Ascending aorta (tissue), 2 donors: Measurements from ENCODE around the gene IL22RA1. TPM values are rescaled to one million over a fixed set of nuclear protein-coding genes. Genes with fewer than 3 reads are reported as not detected.

Source experiments
- DNase-seq, 2 donors: peaks; one replicate each; pipeline ENCODE4 v3.0.0-alpha.2; 2019; ENCODE audit warnings: low spot score in 2 of 2
- H3K27ac ChIP-seq, 2 donors: fragments of 200-600 bp; sonication (generic); one replicate each; pipeline ENCODE4 v1.5.1; 2016 to 2017; ENCODE audit warnings: mild to moderate bottlenecking in 1 of 2
- H3K27me3 ChIP-seq: fragments of 200-600 bp; sonication (generic); one replicate; pipeline ENCODE4 v1.5.1; 2017
- H3K36me3 ChIP-seq, 2 donors: fragments of 200-600 bp; sonication (generic); one replicate each; pipeline ENCODE4 v1.5.1; 2016
- H3K4me1 ChIP-seq, 2 donors: fragments of 200-600 bp; sonication (generic); one replicate each; pipeline ENCODE4 v1.5.1; 2016 to 2017; ENCODE audit warnings: mild to moderate bottlenecking in 1 of 2
- H3K4me3 ChIP-seq, 2 donors: fragments of 200-600 bp; sonication (generic); one replicate each; pipeline ENCODE4 v1.5.1; 2016 to 2017; ENCODE audit warnings: mild to moderate bottlenecking in 1 of 2
- H3K9me3 ChIP-seq, 2 donors: fragments of 200-600 bp; sonication (generic); one replicate each; pipeline ENCODE4 v1.5.1; 2016
- intact Hi-C: fragments of 100-400 bp; cut with DNase I; formaldehyde crosslinking; loops from one replicate; pipeline ENCODE4 v1.15.1; 2023
- total RNA-seq: library from RNA; depleted of rRNA; stranded (reverse); fragments of >200 nt; gene quantifications from one replicate; pipeline ENCODE4 v1.1.0, GENCODE V29; 2016
- TF ChIP-seq, protein P1 (sequence below), 3 experiments: fragments of 200-600 bp in 2 of 3; fragments of 450-650 bp in 1 of 3; sonication (generic) in 2 of 3; IDR thresholded peaks; one replicate each; pipeline ENCODE4 v1.5.1; 2016 to 2019; ENCODE audit warnings: antibody characterized with exemption in 3 of 3, mild to moderate bottlenecking in 1 of 3, moderate library complexity in 1 of 3

IL22RA1 gene
- total RNA-seq, 1 donor from 2014 or later, result not detected

DNA sequence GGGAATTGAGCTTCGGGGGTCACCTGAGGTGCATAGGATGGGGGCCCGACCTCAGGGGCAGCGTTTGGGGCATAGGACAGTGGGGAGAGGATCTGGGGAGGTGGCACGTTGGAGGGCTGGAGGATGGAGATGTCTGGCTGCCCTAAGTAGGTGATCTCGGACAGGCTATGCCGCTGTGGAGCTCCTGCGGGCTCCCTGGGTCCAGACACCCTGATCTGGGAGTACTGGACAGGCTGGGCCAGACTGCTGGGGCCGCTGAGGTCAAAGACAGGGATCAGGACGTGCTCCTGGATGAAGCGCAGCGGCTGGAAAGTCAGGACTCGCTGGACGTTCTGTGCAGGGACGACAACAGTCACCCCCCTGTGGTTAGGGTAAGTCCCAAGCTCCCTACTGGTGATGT, 21.5 kb downstream of the IL22RA1 start:
- DNase-seq, result no peak
- intact Hi-C loops, result no loop called here
- peaks cover 0 to 4% of the 10 kb centered on the region in 2 donors for H3K4me1 ChIP-seq
- no peaks in the 10 kb centered on the region for H3K27me3 ChIP-seq
- H3K4me3 ChIP-seq, result no peak overlapping the region
- H3K27ac ChIP-seq, result no peak overlapping the region
- TF ChIP-seq, protein P1, sequence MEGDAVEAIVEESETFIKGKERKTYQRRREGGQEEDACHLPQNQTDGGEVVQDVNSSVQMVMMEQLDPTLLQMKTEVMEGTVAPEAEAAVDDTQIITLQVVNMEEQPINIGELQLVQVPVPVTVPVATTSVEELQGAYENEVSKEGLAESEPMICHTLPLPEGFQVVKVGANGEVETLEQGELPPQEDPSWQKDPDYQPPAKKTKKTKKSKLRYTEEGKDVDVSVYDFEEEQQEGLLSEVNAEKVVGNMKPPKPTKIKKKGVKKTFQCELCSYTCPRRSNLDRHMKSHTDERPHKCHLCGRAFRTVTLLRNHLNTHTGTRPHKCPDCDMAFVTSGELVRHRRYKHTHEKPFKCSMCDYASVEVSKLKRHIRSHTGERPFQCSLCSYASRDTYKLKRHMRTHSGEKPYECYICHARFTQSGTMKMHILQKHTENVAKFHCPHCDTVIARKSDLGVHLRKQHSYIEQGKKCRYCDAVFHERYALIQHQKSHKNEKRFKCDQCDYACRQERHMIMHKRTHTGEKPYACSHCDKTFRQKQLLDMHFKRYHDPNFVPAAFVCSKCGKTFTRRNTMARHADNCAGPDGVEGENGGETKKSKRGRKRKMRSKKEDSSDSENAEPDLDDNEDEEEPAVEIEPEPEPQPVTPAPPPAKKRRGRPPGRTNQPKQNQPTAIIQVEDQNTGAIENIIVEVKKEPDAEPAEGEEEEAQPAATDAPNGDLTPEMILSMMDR (IDR thresholded peaks at IDR 0.05), result no peak
- no peaks in the 10 kb centered on the region for H3K36me3 ChIP-seq
- no peaks in the 10 kb centered on the region for H3K9me3 ChIP-seq

DNA sequence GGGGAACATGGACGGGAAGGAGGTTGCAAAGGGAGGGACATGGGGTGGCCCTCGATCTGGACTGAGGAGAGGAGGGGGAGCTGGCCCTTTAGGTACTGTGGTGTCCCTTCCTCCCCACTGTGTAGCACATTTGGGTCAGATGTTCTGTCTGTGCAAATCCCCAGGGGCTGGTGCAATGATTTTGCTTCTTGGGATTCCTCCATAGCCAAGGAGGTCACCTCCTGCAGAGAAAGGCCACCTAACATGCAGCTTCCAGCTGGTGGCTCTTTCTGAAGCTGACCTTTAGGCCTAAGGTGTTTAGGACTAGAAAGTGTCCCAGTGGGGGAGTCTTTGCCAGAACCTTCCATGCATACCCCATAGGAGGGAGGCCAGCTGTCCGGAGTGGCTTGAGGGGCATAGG, 22.0 kb downstream of the IL22RA1 start:
- Histone ChIP-seq H3K9me3 (no peaks in the 10 kb centered on the region), H3K36me3 (no peaks in the 10 kb centered on the region), H3K4me3 (no peak overlapping the region), H3K27ac (no peak overlapping the region), H3K4me1 (peaks cover 0 to 4% of the 10 kb centered on the region in 2 donors), H3K27me3 (no peaks in the 10 kb centered on the region)
- no peak for DNase-seq
- intact Hi-C loops, result no loop called here
- TF ChIP-seq, protein P1 (IDR thresholded peaks at IDR 0.05), result no peak

GRCh38 chr1:24119859-24120756, 22.8 kb downstream of the IL22RA1 start:
- H3K36me3 ChIP-seq, result no peaks in the 10 kb centered on the region
- H3K4me1 ChIP-seq, result peaks cover 0 to 4% of the 10 kb centered on the region in 2 donors
- intact Hi-C loops, result loop anchor here (10.0 kb wide), 1 partner anchor 165 kb away; the partner anchor contains the start of gene PNRC2
- H3K27me3 ChIP-seq, result no peaks in the 10 kb centered on the region
- H3K4me3 ChIP-seq, result no peak overlapping the region
- H3K9me3 ChIP-seq, result no peaks in the 10 kb centered on the region
- DNase-seq, result no peak
- TF ChIP-seq, protein P1 (IDR thresholded peaks at IDR 0.05), result no peak
- H3K27ac ChIP-seq, result no peak overlapping the region

GRCh38 chr1:24119489-24119858, 23.5 kb downstream of the IL22RA1 start:
- intact Hi-C loops, result loop anchor here (10.0 kb wide), 1 partner anchor 165 kb away; the partner anchor contains the start of gene PNRC2
- Histone ChIP-seq H3K27me3 (no peaks in the 10 kb centered on the region), H3K4me1 (peaks cover 0 to 4% of the 10 kb centered on the region in 2 donors), H3K4me3 (no peak overlapping the region), H3K36me3 (no peaks in the 10 kb centered on the region), H3K9me3 (no peaks in the 10 kb centered on the region), H3K27ac (no peak overlapping the region)
- DNase-seq, result no peak
- TF ChIP-seq, protein P1 (IDR thresholded peaks at IDR 0.05), result no peak

- intact Hi-C loops, result loop anchor here (10.0 kb wide), 1 partner anchor 164 kb away; the partner anchor contains the start of gene PNRC2
These were observed 24.3 kb downstream of the IL22RA1 start for GRCh38 chr1:24118410-24119242.

More at GRCh38 chr1:24118410-24119242, 24.3 kb downstream of the IL22RA1 start:
- H3K27ac ChIP-seq, result no peak overlapping the region
- TF ChIP-seq, protein P1 (IDR thresholded peaks at IDR 0.05), result no peak
- H3K36me3 ChIP-seq, result no peaks in the 10 kb centered on the region
- no peak overlapping the region for H3K4me3 ChIP-seq
- DNase-seq, result no peak
- no peaks in the 10 kb centered on the region for H3K27me3 ChIP-seq
- H3K9me3 ChIP-seq, result no peaks in the 10 kb centered on the region
- peaks cover 0 to 4% of the 10 kb centered on the region in 2 donors for H3K4me1 ChIP-seq
